HuH-7 (cell line): ENCODE measurements around the gene RTP5.

Source experiments
- DNase-seq: peaks from one replicate; pipeline ENCODE4 v3.0.0; 2011; ENCODE audit warnings: low spot score

RTP5 gene

DNA sequence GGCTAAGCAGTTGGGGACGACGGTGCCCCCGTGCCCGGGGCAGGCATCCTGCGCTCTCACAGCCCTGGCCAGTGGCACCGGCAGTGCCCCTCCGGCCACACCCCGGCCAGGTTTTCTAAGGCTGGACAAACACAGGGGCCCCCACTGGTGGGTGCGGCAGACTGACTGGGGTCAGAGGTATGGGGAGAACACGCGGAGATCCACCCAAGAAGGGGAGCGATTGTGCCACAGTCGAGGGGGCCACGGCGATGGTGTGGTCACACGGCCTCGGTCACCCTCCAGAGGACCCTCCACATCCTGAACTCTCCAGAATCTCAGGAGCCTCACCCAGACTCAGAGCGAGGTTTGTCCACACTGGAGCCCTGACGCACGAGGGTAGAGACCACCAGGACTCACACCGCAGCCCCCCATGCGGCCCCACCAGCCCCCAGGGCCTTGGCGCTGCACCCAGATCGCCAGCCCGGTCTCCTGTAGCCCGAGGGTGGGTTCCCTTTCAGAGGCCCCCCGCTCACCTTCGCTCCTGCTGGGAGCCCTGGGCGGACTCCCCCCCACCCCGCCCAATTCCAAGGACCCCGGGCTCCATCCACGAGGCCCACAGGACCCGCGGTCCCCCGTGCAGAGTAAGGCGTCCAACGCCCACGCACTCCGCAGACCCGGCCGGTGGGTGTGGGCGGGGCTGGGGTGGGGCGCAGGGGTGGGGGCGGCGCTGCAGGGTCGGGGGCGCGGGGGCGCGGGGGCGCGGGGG, 26.0 kb upstream of the RTP5 start:
- no peak for DNase-seq

DNA sequence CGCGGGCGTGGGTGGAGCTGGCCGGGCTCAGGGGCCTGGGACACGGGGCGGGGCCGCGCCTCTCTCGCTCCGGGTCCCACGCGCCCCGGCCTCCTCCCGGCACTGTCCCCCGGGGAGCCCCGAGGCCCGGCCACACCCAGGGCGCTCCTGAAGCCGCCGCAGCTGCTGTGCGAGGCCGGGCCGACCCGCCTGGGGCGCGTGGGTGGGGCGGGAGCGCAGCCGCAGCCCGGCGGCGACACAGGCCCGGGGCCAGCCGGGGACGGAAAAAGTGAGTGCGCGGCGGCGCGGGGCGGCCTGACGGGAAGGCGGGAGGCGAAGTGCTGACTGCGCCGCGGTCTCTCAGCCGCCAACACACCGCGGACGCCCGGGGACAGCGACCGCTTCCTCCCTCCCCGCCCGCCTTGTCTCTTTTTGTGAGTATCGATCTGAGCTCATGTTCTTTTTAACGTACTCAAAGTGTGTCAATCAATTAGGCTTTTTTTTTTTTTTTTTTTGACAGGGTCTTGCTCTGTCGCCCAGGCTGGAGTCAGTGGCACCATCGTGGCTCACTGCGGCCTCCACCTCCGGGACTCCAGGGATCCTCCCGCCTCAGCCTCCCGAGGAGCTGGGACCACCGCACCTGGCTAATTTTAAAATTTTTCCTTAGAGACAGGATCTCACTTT, 25.3 kb upstream of the RTP5 start:
- peak; percentile 55 for DNase-seq

DNA sequence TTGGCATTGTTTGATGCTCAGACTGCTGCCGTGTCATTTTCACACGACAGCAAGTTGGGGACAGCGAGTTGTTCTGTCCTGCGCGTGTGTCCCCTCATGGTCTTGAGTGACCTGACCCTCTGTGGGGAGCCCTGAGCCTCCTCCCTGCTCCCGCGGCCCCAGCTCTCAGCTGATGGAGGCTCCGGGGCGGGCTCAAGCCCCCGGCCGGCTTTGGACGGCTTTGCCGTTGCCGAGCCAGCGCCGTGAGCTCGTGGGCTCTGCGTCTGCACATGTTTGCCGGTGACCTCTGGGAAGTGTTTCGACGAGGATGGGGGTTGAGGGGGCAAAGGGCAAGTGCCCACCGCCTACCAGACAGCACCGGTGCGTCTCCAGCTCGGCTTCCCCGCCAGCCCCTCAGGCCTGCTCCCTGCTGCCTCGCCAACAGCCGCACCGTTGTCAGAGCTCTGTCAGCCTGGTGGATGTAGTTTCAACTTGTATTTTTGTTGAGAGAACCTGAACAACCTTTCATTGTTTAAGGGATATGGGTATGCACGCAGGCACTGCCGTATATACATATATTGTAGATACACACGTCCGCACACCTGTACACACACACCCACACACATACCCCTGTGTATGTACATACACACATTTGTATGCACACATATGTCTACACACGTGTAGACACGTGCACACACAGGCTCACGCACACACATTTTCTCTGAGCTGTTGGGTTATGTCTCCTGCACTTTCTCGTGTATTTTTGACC, 24.5 kb upstream of the RTP5 start:
- DNase-seq, result peak; percentile 16

DNA sequence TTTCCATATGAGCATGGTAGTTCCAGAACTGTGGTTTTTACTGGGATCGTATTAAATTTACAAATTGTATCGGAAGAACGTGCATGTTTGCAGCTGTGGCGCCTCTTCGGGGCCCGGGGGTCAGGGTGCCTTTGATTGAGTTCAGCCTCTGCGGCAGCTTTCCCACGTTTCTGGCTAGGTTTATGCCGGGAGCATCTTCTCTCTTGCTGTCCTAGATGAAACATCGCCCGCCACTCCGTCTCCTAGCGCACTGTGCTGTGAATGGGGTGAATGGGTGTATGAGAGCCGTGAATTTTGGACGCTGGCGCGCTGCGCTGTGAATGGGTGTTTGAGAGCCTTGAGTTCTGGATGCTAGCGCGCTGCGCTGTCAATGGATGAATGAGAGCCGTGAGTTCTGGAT, 23.1 kb upstream of the RTP5 start:
- DNase-seq, result no peak

DNA sequence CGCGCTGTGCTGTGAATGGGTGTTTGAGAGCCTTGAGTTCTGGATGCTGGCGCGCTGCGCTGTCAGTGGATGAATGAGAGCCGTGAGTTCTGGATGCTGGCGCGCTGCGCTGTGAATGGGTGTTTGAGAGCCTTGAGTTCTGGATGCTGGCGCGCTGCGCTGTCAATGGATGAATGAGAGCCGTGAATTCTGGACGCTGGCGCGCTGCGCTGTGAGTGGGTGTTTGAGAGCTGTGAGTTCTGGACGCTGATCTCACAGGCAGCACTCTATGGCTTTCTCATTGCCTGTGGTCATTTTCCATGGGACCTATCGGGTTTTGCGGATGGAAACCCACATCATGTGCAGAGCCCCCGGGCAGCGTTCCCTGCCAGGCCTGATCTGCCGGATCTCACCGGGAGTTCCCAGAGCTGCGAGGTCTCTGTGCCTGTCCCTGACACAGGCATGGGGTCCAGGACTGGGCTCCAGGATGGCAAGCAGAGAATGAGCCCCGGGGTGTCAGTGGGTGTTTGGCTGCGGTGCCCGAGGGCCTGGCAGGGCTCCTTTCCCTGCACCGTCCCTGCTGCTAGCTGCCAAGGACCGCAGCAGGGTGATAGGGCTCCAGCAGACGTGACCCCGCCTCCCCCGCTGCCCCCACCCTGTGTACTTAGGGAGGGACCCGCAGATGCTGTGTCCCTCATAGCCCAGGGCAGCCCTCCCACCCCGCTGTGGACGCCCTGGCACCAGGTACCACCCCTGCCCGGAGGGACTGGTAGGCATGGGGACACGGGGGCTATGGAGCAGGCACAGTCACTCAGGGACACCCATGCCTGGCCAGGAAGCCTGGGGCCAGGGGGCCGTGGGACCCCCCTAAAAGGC, 20.5 kb upstream of the RTP5 start:
- DNase-seq, result no peak

DNA sequence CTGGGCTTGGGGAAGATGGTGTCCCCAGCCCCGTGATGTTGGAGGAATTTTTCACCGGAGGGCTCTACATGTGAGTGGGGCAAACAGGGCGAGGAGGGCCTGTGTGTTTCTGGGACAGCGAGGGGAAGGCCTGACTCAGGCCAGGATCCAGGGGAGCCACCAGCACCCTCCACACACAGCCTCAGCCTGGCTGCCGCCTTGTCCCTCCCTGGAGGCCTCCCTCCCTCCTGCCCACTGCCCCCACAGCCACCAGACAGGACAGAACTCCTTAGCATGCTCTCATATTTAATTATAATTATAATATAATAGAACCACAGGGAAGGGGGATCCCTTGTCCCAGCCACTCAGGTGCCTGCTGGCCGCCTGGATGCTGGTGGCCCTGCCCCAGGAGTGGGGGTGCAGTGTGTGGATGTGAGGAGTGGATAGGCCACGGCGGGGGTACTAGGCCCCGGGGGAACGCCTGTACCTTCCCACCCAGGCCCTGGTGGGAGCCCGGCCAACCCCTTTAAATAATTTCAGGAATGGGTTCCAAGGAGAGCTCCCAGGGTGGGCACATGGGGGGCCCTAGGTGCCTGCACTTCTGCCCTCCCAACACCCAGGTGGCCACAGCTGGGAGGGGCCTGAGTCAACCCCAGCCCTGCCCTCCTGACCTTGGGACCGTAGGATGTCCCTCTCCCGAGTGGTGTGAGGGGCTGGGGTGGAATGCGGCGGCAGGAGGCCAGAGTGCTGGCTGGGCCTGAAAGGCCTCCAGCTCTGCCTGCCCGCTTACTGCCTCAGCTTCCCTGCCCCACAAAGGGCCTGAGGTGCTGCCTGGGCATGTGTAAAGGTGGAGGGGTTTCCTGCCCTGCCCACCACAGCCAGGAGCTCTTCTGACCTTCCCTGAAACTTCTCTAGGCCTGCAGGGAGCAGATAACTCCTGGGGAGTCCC, 19.6 kb upstream of the RTP5 start:
- peak; percentile 14 for DNase-seq

DNA sequence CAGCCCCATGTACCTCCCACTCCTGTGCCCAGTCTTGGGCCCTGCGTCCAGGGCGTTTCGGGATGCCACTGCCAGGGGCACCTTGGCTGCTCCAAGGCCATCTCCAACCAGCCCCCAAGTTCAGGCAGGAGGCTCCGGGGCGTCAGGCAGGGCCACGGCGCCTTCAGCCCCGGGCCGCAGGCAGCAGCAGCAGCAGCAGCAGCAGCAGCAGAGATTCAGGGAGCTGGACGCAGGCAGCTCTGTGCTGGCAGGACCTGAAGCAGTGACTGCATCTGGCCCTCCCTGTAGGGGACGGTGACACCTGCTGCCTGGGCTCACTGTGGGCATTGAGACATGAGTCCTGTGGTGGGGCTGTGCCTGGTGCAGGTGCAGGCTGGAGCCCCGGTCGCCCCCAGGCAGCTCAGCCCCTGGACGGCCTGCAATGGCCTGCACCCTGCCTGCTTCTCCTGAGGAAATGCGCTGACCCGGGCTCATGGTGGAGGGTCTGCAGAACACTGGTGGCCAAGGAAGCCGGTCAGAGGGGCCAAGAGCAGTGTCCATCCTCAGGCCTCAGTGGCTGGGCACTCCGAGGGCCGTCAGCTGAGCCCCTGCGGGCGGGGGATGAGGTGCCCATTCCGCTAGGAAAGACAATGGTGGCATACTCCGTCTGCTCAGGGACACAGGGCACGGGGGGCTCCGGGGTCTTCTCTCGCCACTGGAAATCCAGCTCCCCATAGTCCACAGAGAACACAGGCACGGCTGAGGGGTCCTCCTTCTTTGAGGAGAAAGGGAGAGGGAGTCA, 18.8 kb upstream of the RTP5 start:
- DNase-seq, result peak; percentile 12

DNA sequence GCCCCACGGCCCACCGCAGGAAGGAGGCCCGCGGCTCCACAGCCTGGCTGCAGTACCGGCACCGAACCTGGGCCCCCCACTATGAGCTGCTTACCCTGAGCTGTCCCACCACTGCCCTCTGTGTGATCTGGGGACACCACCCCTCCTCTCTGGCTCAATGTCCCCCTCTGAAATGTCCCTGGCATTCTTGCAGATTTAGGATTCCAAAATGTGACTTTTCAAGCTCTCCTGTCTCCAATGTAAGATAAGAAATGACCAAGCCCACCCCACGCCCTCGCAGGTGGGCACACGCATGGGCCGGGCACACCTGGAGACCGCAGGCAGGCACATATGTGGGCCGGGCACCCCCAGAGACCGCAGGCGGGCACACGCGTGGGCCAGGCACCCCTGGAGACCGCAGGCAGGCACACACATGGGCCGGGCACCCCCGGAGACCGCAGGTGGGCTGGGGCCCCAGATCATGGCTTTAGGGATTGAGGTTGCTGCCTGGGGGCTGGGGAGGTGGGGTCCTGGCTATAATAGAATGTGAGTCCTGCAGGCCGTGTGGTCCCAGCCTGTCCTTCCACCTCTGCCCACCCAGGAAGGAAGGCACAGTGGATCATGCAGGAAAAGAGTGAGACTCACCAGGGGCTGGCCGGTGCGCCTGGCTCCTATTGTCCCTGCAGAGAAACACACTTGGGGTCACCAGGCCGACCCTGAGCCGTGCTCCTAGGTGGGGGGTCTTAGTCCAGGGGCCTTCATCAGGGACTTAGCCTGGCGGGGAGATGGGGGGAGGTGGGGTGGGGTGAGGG, 18.0 kb upstream of the RTP5 start:
- DNase-seq, result no peak

DNA sequence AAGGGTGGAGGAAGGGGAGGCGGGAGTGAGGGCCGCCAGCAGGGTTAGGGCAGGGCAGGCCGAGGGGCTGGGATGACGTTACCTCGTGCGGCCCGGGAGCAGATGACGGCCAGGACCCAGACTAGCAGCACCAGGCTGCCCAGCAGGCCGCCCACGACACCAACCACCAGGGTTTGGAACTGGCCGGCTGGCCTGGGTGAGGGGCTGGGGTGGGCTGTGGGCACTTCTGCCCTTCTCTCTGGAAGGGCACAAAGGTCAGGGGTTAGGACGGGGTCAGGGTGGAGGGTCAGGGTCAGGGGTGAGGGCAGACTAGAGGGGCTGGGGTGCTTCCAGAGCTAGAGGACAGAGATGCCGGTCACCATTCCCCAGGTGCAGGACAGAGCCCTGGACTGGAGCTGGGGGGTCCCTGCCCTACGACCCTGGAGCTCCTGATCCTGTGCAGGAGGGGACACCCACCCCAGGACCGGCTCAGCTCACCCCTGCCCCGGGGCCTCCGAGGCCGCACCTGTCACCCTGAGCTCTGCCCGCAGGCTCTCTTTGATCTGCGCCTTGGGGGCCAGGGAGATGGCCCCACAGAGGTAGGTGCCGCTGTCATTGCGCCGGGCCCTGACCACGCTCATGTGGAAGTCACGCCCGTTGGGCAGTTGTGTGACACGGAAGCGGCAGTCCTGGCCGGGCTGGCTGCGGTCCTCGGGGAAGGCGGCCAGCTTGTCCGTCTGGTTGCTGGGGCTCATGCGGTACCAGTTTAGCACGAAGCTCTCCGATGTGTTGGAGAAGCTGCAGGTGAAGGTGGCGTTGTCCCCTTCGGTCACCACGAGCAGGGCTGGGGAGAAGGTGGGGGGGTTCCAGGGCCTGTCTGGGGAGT, 17.2 kb upstream of the RTP5 start:
- no peak for DNase-seq

DNA sequence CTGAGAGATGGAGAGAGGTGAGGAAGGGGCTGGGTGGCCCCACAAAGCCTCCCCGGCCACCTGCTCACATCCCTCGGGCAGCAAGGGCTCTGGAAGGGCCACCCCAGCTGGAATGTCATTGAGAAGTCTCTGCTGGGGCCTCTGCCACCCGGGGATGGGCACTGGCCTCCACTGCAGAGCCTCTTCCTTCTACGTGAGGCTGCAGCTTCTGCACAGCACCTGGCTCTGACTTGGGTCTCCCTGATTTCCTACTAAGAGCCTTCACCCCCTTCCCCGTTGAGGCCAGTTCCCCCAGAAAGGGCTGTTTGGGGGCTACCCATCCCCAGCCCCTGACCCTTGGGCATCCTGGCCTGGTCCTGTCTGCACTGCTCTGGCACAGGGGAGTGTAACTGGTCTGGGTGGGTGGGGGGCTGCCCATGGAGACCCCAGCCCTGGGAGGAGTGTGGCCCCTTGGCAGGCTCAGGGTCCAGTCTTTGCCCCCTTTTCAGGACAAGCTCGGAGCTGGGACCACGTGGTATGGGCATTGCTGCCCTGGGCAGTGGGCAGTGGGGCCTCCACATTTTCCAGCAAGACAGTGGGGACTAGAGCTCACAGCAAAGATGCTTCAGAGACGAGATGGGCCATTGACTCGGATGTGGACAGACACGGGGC, 16.4 kb upstream of the RTP5 start:
- DNase-seq, result no peak

DNA sequence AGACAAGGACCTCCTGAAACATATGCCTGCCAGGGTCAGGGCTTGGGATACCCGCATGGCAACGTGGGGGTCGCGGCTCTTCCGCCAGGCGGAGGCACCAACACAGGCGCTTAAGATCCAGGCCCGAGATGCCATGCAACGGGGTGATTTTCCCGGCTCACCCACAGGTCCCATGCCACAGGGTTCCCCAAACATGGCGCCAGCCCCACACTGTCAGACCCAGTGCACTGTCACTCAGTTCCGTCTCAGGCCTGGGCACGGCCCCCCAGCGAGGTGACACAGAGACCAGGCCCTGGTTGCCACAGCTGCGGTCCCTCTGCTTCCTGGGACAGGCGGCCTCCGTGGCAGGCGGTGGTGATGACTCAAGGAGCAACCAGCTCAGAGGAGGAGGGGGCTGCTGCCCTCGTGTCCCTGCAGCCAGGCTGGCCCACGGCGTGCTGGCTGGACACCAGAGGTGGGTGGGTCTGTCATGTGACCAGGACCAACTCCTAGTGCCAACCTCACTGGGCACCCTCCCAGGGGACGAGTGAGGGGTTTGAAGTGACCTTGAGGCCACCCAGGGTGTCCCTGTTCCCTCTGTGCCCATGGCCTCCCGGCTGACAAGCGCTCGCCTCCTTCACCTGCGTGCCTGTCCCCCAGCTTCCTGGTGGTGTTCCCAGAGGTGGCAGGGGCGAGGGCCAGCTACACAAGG, 15.7 kb upstream of the RTP5 start:
- no peak for DNase-seq

DNA sequence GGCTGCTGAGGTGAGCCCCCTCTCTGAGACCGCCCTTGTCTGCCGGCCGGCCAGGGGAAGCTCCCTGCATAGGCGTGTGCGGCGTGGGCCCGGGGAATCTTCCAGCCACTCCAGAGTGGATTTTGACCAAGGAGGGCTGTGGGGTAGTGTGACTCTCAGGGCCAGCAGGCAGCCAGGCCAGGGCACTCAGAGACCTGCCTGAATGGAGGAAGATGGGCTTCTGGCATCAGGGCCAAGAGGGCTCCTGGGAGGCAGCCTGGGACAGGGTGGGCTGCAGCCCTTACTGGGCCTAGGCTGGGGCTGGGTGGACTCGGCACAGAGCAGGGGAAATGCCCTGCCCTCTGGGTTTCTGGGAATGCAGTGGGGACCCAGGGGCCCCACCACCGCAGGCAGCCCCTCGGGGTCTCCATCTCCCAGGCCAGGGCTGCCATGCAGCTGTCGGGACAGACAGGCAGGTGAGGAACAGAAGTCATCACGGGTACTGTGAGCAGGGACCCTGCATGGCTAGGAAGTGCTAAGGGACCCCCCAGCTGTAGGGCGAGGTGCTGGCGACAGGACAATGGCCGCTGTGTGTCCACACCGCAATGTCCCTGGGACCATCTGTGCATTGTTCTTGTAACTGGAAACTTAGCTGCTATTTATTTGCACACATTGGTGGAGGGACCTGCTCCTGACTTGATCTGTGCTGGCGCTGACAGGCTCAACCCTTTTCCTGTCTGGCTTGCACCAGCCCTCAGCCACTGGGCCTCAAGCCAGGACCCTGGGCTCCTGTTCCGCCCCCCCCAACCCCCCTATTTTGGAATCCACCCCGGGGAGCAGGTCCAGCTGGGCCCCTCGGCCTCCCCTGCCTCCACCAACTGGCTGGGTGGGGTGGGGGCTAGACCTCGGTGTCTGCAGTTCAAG, 14.9 kb upstream of the RTP5 start:
- no peak for DNase-seq

DNA sequence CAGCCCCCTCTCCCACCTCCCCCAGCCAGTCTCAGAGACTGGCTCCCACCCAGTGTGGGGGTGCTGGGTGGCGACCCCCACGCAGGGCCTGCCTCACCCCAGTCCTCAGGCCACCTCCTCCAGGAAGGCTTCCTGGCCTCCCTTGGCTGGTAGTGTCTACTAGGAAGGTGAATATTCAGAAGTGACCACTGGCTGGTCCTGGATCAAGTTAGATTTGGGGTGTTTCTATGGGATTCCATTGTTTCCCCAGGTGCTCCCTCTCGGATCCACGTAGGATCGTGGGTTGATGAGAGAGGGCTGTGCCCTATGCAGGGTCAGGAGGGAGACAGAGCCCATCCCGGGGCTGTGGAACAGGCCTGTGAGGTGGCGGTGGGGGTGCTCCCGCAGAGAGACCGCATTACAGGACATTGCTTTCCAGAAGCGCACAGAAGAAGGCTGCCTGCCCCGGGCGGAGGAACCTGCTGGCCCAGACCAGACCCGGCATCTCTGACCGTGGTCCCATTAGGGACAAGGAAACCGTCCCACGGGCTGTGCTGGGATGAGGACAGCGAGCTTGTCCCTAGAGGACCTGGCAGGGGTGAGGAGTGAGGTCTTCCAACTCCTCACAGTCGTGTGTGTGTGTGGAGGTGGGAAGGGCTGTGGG, 14.2 kb upstream of the RTP5 start:
- no peak for DNase-seq

DNA sequence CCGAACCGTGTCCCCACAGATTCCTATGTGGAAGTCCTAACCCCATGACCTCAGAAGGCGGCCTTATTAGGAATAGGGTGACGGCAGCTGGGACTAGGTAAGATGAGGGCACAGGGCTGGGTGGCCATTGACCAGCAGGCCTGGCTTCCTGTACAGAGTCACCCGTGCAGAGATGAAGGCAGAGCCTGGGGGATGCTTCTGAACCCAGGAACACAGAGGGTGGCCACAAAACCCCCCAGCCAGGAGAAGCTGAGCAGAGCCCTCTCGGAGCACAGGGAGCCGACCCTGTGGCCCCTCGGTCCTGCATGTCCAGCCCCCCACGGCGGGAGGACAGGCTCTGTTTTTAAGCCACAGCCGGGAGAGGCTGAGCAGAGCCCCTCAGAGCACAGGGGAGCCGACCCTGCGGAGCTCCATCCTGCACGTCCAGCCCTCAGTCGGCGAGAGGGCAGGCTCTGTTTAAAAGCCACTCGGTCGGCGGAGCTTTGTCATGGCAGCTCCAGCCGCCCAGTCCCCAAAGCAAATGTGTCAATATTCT, 13.6 kb upstream of the RTP5 start:
- no peak for DNase-seq

DNA sequence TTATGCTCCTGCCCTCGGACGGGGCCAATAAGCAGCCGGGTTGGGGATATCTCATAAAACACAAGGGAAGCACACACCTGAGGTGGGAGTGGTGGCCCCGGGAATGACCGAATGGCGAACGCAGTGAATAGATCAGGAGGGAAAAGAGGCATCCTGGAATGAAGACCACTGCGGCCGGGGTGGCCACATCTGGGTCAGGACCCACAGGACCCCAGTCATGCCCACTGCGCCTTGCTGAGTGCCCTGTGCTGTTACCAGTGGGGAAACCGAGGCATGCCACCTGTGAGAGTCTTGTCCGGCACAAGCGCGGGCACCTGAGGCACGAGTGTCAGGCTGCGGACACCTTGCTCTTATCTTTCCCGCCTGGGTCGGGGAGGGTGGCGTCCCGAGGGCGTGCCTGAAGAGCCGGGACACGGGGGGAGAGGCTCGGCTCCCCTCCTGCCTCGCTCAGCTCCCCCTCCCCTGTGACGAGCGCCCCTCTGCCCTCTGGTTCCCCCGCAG, 12.4 kb upstream of the RTP5 start:
- no peak for DNase-seq
